GM23248 (cell line): ENCODE measurements around the gene DSTYK. TPM values are rescaled to one million over a fixed set of nuclear protein-coding genes. Genes with fewer than 3 reads are reported as not detected.

Source experiments
- DNase-seq: peaks from one replicate; pipeline ENCODE4 v3.0.0-alpha.2; 2015
- H2AFZ ChIP-seq: fragments of 200-600 bp; sonication (generic); 2 replicates; pipeline ENCODE4 v1.6.1; 2016; ENCODE audit warnings: antibody characterized with exemption
- H3F3A ChIP-seq: fragments of 200-600 bp; sonication (generic); 2 replicates; pipeline ENCODE4 v1.6.1; 2016; ENCODE audit warnings: mild to moderate bottlenecking, antibody characterized with exemption, mixed run types; ENCODE audit not compliant: insufficient read depth
- H3K27ac ChIP-seq: fragments of 200-600 bp; sonication (generic); 2 replicates; pipeline ENCODE4 v1.5.1; 2016; ENCODE audit warnings: mild to moderate bottlenecking
- H3K27me3 ChIP-seq: fragments of 200-600 bp; sonication (generic); replicated peaks from 2 replicates; pipeline ENCODE4 v1.6.1; 2016; ENCODE audit warnings: mild to moderate bottlenecking; ENCODE audit not compliant: insufficient read depth
- H3K36me3 ChIP-seq: fragments of 200-600 bp; sonication (generic); 2 replicates; pipeline ENCODE4 v1.6.1; 2016; ENCODE audit warnings: low read depth, mild to moderate bottlenecking
- H3K4me1 ChIP-seq: fragments of 200-600 bp; sonication (generic); 2 replicates; pipeline ENCODE4 v1.6.1; 2016; ENCODE audit warnings: mild to moderate bottlenecking; ENCODE audit not compliant: insufficient read depth
- H3K4me2 ChIP-seq: fragments of 200-600 bp; sonication (generic); one replicate; pipeline ENCODE4 v1.6.1; 2016; ENCODE audit warnings: mild to moderate bottlenecking; ENCODE audit not compliant: unreplicated experiment
- H3K4me3 ChIP-seq: fragments of 200-600 bp; sonication (generic); 2 replicates; pipeline ENCODE4 v1.5.1; 2016; ENCODE audit warnings: mild to moderate bottlenecking
- H3K79me2 ChIP-seq: fragments of 200-600 bp; sonication (generic); 2 replicates; pipeline ENCODE4 v1.6.1; 2016; ENCODE audit warnings: mild to moderate bottlenecking; ENCODE audit not compliant: insufficient read depth
- H3K9ac ChIP-seq: fragments of 200-600 bp; sonication (generic); 2 replicates; pipeline ENCODE4 v1.6.1; 2016; ENCODE audit warnings: mild to moderate bottlenecking
- H3K9me2 ChIP-seq: fragments of 200-600 bp; sonication (generic); 2 replicates; pipeline ENCODE4 v1.6.1; 2016; ENCODE audit warnings: mixed run types, mild to moderate bottlenecking, moderate library complexity; ENCODE audit not compliant: insufficient read depth
- H3K9me3 ChIP-seq: fragments of 200-600 bp; sonication (generic); one replicate; pipeline ENCODE4 v1.6.1; 2017; ENCODE audit warnings: low read depth
- H4K20me1 ChIP-seq: fragments of 200-600 bp; sonication (generic); 2 replicates; pipeline ENCODE4 v1.6.0; 2016; ENCODE audit not compliant: insufficient read depth
- EZH2 ChIP-seq: fragments of 200-600 bp; sonication (generic); IDR thresholded peaks from 2 replicates; pipeline ENCODE4 v1.6.1; 2018; ENCODE audit warnings: antibody characterized with exemption, mild to moderate bottlenecking; ENCODE audit not compliant: insufficient read depth, poor library complexity, severe bottlenecking
- EZH2phosphoT487 ChIP-seq: fragments of 200-600 bp; sonication (generic); IDR thresholded peaks from 2 replicates; pipeline ENCODE4 v1.6.1; 2018; ENCODE audit warnings: antibody characterized with exemption, moderate library complexity, mild to moderate bottlenecking, low read depth; ENCODE audit not compliant: insufficient read depth
- WGBS, 2 experiments: methylation state at CpG; one replicate each; pipeline ENCODE4 v1.1.6; 2015 to 2017; ENCODE audit warnings: low lambda C conversion rate in 2 of 2, low coverage in 1 of 2; ENCODE audit errors: missing lambda C conversion rate in 2 of 2; 5-methylcytosine and 5-hydroxymethylcytosine counted together
- in situ Hi-C: fragments of 300-500 bp; cut with MboI; formaldehyde crosslinking; loops from 2 replicates; pipeline ENCODE4 v1.15.0; 2020
- polyA plus RNA-seq: library from polyadenylated mRNA; unstranded; fragments of >200 nt; fragmentation: Nextera tagmentation; extraction: Ambion mirVana; gene quantifications from 2 replicates; pipeline ENCODE4 v1.2.1, GENCODE V29; 2016
- total RNA-seq: library from RNA; depleted of rRNA; stranded (reverse); fragments of >200 nt; shearing (Covaris generic); gene quantifications from 2 replicates; pipeline ENCODE4 v1.2.3, GENCODE V29; 2014

Gene DSTYK
- total and polyA plus RNA-seq, 2 experiments from 2014 or later: 9.8 to 12.1 TPM

- Histone ChIP-seq H3K79me2 (peaks cover 80% of the 10 kb centered on the region), H3K36me3 (peaks cover 15% of the 10 kb centered on the region), H3K9me3 (no peaks in the 10 kb centered on the region), H3K9me2 (no peaks in the 10 kb centered on the region), H3K27me3 (no peaks in the 10 kb centered on the region), H3K9ac (no peak overlapping the region), H3K4me3 (no peak overlapping the region), H3K4me1 (peaks cover 17% of the 10 kb centered on the region), H3F3A (peaks cover 10% of the 10 kb centered on the region), H4K20me1 (no peaks in the 10 kb centered on the region), H3K27ac (no peak overlapping the region), H2AFZ (no peak overlapping the region), H3K4me2 (no peak overlapping the region)
- no peak for DNase-seq
- no peak for TF ChIP-seq EZH2phosphoT487
- TF ChIP-seq EZH2: no peak
- WGBS, 2 experiments: 98 to 100% methylated on average over 2 of the region's 2 CpGs
- in situ Hi-C loops: no loop called here
Observed at GRCh38 chr1:205118752-205119151, 92.8 kb downstream of the DSTYK start.

- no peaks in the 10 kb centered on the region for H3K9me2 ChIP-seq
Observed at GRCh38 chr1:205111354-205111753, 100.1 kb downstream of the DSTYK start.

GRCh38 chr1:205109711-205110110, 101.8 kb downstream of the DSTYK start:
- H3K9me2 ChIP-seq: no peaks in the 10 kb centered on the region
- no peak overlapping the region for H2AFZ ChIP-seq
- no peaks in the 10 kb centered on the region for H4K20me1 ChIP-seq
- in situ Hi-C loops: no loop called here
- no peaks in the 10 kb centered on the region for H3K4me1 ChIP-seq
- no peak overlapping the region for H3K27ac ChIP-seq
- H3K79me2 ChIP-seq: peaks cover 46% of the 10 kb centered on the region
- H3K9me3 ChIP-seq: no peaks in the 10 kb centered on the region
- H3K27me3 ChIP-seq: no peaks in the 10 kb centered on the region
- TF ChIP-seq EZH2 (no peak), EZH2phosphoT487 (no peak)
- whole genome bisulfite sequencing, 2 experiments: 91 to 92% methylated on average over 5 of the region's 5 CpGs
- H3K4me2 ChIP-seq: no peak overlapping the region
- H3K4me3 ChIP-seq: no peak overlapping the region
- H3K36me3 ChIP-seq: peaks cover 35% of the 10 kb centered on the region
- H3F3A ChIP-seq: no peaks in the 10 kb centered on the region
- H3K9ac ChIP-seq: no peak overlapping the region
- no peak for DNase-seq

More at GRCh38 chr1:205111354-205111753, 100.1 kb downstream of the DSTYK start:
- no peak for DNase-seq
- Histone ChIP-seq H3K4me3 (no peak overlapping the region), H3K27ac (no peak overlapping the region), H3K9me3 (no peaks in the 10 kb centered on the region), H4K20me1 (no peaks in the 10 kb centered on the region), H3F3A (no peaks in the 10 kb centered on the region), H3K9ac (no peak overlapping the region), H3K27me3 (no peaks in the 10 kb centered on the region), H3K4me1 (no peaks in the 10 kb centered on the region), H3K79me2 (peaks cover 57% of the 10 kb centered on the region), H3K4me2 (no peak overlapping the region), H3K36me3 (peaks cover 28% of the 10 kb centered on the region), H2AFZ (no peak overlapping the region)
- TF ChIP-seq EZH2phosphoT487: no peak
- no peak for TF ChIP-seq EZH2
- in situ Hi-C loops: no loop called here

DNA sequence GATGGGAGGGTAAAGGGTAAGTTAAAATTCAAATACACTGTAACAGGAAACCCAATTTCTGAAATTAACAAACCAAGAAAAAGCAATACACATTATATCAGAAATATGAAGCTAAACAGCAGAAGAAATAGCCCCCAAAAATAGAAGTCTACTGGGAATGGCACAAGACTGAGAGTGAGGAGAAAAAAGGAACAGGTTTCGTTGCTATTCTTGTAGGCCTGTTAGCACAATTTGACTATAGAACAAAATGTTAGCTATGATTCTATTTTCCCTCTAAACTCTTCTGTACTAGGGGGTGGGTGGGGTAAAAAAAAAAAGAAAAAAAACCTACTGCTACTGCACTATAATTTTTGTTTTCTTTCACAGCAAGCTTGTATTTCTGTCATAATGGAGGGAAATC, 102.2 kb downstream of the DSTYK start:
- Histone ChIP-seq H3K9me3 (no peaks in the 10 kb centered on the region), H3K36me3 (peaks cover 30% of the 10 kb centered on the region), H3K4me2 (no peak overlapping the region), H3F3A (no peaks in the 10 kb centered on the region), H3K27ac (no peak overlapping the region), H3K9ac (no peak overlapping the region), H3K9me2 (no peaks in the 10 kb centered on the region), H2AFZ (no peak overlapping the region), H3K27me3 (no peaks in the 10 kb centered on the region), H3K4me3 (no peak overlapping the region), H3K4me1 (no peaks in the 10 kb centered on the region), H3K79me2 (peaks cover 42% of the 10 kb centered on the region), H4K20me1 (no peaks in the 10 kb centered on the region)
- DNase-seq: no peak
- in situ Hi-C loops: no loop called here
- TF ChIP-seq EZH2 (no peak), EZH2phosphoT487 (no peak)
- 97 to 100% methylated on average over 1 of the region's 1 CpG for WGBS, 2 experiments

DNA sequence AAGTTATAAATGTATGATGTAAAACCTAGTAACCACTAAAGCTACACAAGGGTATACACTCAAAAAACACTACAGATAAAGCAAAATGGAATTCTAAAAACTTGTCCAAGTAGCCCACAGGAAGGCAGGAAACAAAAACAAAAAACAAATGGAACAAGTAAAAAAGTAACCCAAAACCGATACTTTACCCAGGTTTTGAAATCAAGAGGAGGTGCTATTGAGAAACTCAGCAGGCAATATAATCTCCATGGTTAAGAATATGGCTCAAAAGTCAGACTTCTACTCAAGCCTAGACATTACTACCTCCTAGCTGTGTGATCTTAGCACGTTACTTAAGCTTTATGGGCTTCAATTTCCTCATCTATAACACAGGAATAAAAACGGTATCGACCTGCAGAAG, 103.0 kb downstream of the DSTYK start:
- no peaks in the 10 kb centered on the region for H3F3A ChIP-seq
- H3K9me3 ChIP-seq: no peaks in the 10 kb centered on the region
- no peak overlapping the region for H3K9ac ChIP-seq
- no peaks in the 10 kb centered on the region for H4K20me1 ChIP-seq
- no peak overlapping the region for H3K4me2 ChIP-seq
- H3K79me2 ChIP-seq: peaks cover 36% of the 10 kb centered on the region
- TF ChIP-seq EZH2phosphoT487: no peak
- TF ChIP-seq EZH2: no peak
- H3K36me3 ChIP-seq: peaks cover 30% of the 10 kb centered on the region
- WGBS, 2 experiments: 96 to 98% methylated on average over 4 of the region's 4 CpGs
- no peak for DNase-seq
- H3K9me2 ChIP-seq: no peaks in the 10 kb centered on the region
- H2AFZ ChIP-seq: no peak overlapping the region
- H3K27me3 ChIP-seq: no peaks in the 10 kb centered on the region
- H3K27ac ChIP-seq: no peak overlapping the region
- no peaks in the 10 kb centered on the region for H3K4me1 ChIP-seq
- in situ Hi-C loops: no loop called here
- no peak overlapping the region for H3K4me3 ChIP-seq
